ENCODE measurements around the gene PCNX3.

DNA sequence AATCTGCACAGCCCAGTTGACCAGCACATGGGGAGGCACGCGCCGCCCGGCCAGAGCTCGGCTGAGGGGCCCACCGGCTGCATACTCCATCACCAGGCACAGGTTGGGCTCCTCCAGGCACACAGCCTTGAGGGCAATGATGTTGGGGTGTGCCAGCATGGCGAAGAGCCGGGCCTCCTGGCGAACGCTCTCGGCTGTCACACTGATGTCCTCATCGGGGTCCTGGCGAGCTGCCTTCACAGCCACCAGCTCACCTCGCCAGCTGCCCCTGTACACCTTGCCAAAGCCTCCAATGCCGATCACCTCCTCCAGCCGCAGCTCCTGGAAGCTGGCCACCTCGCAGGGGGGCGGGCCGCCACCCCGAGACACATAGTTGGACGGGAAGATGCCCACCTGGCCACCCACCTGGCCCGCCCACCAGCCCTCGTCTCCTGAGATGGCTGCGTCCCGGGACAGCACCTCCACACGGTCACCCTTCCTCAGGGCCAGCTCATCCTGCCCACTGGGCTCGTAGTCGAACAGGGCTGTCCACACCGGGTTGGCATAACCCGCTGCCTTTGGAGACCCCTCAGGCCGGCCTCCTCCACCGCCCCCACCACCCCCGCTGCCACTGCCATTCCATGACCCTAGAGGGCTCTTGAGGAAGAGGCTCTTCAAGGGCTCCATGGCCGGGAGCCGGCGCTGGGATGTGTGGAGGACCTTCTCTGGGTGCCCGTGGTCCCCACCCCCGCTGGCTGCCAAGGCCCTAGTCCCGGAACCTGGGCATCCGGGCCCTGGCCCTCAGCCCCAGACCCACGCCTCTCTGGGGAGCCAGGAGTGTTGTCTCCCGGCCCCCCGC lies 2.3 kb upstream of the PCNX3 start:
- TF ChIP-seq, protein P1, sequence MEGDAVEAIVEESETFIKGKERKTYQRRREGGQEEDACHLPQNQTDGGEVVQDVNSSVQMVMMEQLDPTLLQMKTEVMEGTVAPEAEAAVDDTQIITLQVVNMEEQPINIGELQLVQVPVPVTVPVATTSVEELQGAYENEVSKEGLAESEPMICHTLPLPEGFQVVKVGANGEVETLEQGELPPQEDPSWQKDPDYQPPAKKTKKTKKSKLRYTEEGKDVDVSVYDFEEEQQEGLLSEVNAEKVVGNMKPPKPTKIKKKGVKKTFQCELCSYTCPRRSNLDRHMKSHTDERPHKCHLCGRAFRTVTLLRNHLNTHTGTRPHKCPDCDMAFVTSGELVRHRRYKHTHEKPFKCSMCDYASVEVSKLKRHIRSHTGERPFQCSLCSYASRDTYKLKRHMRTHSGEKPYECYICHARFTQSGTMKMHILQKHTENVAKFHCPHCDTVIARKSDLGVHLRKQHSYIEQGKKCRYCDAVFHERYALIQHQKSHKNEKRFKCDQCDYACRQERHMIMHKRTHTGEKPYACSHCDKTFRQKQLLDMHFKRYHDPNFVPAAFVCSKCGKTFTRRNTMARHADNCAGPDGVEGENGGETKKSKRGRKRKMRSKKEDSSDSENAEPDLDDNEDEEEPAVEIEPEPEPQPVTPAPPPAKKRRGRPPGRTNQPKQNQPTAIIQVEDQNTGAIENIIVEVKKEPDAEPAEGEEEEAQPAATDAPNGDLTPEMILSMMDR (conservative IDR thresholded peaks at IDR 0.05; ENCODE audit: low read length): no peak
- no peak for TF ChIP-seq EZH2phosphoT487 (IDR thresholded peaks at IDR 0.05; ENCODE audit: borderline replicate concordance)
